HepG2 (cell line): ENCODE data around the gene PPOX. TPM values are rescaled to one million over a fixed set of nuclear protein-coding genes. Genes with fewer than 3 reads are reported as not detected.

Experiments used
- AHR ChIP-seq: IDR thresholded peaks from 2 replicates; pipeline ENCODE4 v1.6.1; 2018; ENCODE audit warnings: missing genetic modification reagents, missing compliant biosample characterization
- HNRNPH1 ChIP-seq: fragments of 200-400 bp; formaldehyde crosslinking; optimal IDR thresholded peaks from 2 replicates; pipeline ENCODE3; 2017; ENCODE audit warnings: mild to moderate bottlenecking, low read depth, low read length
- PCBP2 ChIP-seq: fragments of 200-400 bp; formaldehyde crosslinking; optimal IDR thresholded peaks from 2 replicates; pipeline ENCODE3; 2018; ENCODE audit warnings: low read length, low read depth; ENCODE audit not compliant: poor library complexity, severe bottlenecking
- PHF5A ChIP-seq: IDR thresholded peaks from one replicate; pipeline ENCODE4 v1.6.1; 2018; ENCODE audit warnings: low read depth, missing genetic modification reagents; ENCODE audit not compliant: unreplicated experiment
- PHF8 ChIP-seq: sonication (generic); formaldehyde crosslinking; IDR thresholded peaks from 2 replicates; pipeline ENCODE4 v1.5.0; 2020; ENCODE audit warnings: missing genetic modification reagents
- POGZ ChIP-seq: sonication (generic); formaldehyde crosslinking; IDR thresholded peaks from 2 replicates; pipeline ENCODE4 v1.4.0; 2020; ENCODE audit warnings: mild to moderate bottlenecking, missing genetic modification reagents
- RBAK ChIP-seq: sonication (generic); formaldehyde crosslinking; IDR thresholded peaks from 2 replicates; pipeline ENCODE4 v1.5.1; 2020; ENCODE audit warnings: mild to moderate bottlenecking, missing genetic modification reagents
- RBFOX2 ChIP-seq: fragments of 200-400 bp; formaldehyde crosslinking; IDR thresholded peaks from 2 replicates; pipeline ENCODE4 v1.6.1; 2017; ENCODE audit warnings: low read depth, mild to moderate bottlenecking, low read length
- SALL1 ChIP-seq: sonication (generic); formaldehyde crosslinking; IDR thresholded peaks from 2 replicates; pipeline ENCODE4 v1.8.0; 2022; ENCODE audit warnings: mild to moderate bottlenecking, missing genetic modification reagents
- SIX4 ChIP-seq: sonication (generic); formaldehyde crosslinking; IDR thresholded peaks from 2 replicates; pipeline ENCODE4 v1.4.0; 2020; ENCODE audit warnings: missing genetic modification reagents
- SMAD3 ChIP-seq: sonication (generic); formaldehyde crosslinking; IDR thresholded peaks from 2 replicates; pipeline ENCODE4 v1.4.0; 2020; ENCODE audit warnings: missing genetic modification reagents
- SRY ChIP-seq: sonication (generic); formaldehyde crosslinking; IDR thresholded peaks from 2 replicates; pipeline ENCODE4 v1.8.0; 2022; ENCODE audit warnings: mild to moderate bottlenecking, missing genetic modification reagents
- TP53 ChIP-seq: sonication (generic); formaldehyde crosslinking; conservative IDR thresholded peaks from 2 replicates; pipeline ENCODE4 v1.4.0; 2020; ENCODE audit warnings: missing genetic modification reagents
- XRCC5 ChIP-seq: fragments of 200-400 bp; formaldehyde crosslinking; optimal IDR thresholded peaks from 2 replicates; pipeline ENCODE3; 2017; ENCODE audit warnings: mild to moderate bottlenecking, low read length
- ZNF160 ChIP-seq: sonication (generic); formaldehyde crosslinking; IDR thresholded peaks from 2 replicates; pipeline ENCODE4 v1.8.0; 2022; ENCODE audit warnings: mild to moderate bottlenecking, inconsistent platforms, missing genetic modification reagents
- ZNF34 ChIP-seq: sonication (generic); formaldehyde crosslinking; IDR thresholded peaks from 2 replicates; pipeline ENCODE4 v1.4.0; 2020; ENCODE audit warnings: mild to moderate bottlenecking, missing genetic modification reagents, borderline replicate concordance
- ZNF354B ChIP-seq: sonication (generic); formaldehyde crosslinking; IDR thresholded peaks from 2 replicates; pipeline ENCODE4 v1.8.0; 2022; ENCODE audit warnings: mild to moderate bottlenecking, missing genetic modification reagents
- ZNF547 ChIP-seq: sonication (generic); formaldehyde crosslinking; IDR thresholded peaks from 2 replicates; pipeline ENCODE4 v1.5.1; 2020; ENCODE audit warnings: mild to moderate bottlenecking, missing genetic modification reagents
- ZNF713 ChIP-seq: sonication (generic); formaldehyde crosslinking; IDR thresholded peaks from 2 replicates; pipeline ENCODE4 v1.4.0; 2020; ENCODE audit warnings: mild to moderate bottlenecking, missing genetic modification reagents
- polyA plus RNA-seq, 8 experiments: library from polyadenylated mRNA; depleted of rRNA in 3 of 8; stranded (reverse) in 7 of 8; unstranded in 1 of 8; fragments of >200 nt; fragmentation: Illumina TruSeq in 4 of 8; extraction: Trizol in 4 of 8; gene quantifications; 2 replicates each; pipeline versions ENCODE4 v1.2.1 to v1.2.3, GENCODE V29; 2011 to 2016; ENCODE audit warnings: low read depth in 4 of 8, missing spikeins in 1 of 8, mixed read lengths in 1 of 8; ENCODE audit not compliant: insufficient read depth in 1 of 8
- total RNA-seq, 5 experiments: library from RNA; depleted of rRNA; stranded (reverse); fragments of >200 nt; fragmentation: Illumina TruSeq; extraction: Trizol; gene quantifications; 2 replicates each; pipeline ENCODE4 v1.2.3, GENCODE V29; 2016; ENCODE audit warnings: low read depth in 1 of 5
- TF ChIP-seq, protein P1 (sequence below): sonication (generic); formaldehyde crosslinking; IDR thresholded peaks from 2 replicates; pipeline ENCODE4 v1.8.0; 2022; ENCODE audit warnings: mild to moderate bottlenecking, missing genetic modification reagents, borderline replicate concordance
- TF ChIP-seq, protein P2 (sequence below): sonication (generic); formaldehyde crosslinking; IDR thresholded peaks from 2 replicates; pipeline ENCODE4 v1.4.0; 2020; ENCODE audit warnings: mild to moderate bottlenecking, missing genetic modification reagents

The PPOX gene
- total and polyA plus RNA-seq, 2 of the 13 experiments (the other 11 are each of a cell fraction or from before 2014, with no cell fraction given): 15.5 to 27.7 TPM

GRCh38 chr1:161219078-161219892 is 53.1 kb downstream of the PPOX start (continued):
- TF ChIP-seq PHF8 (CRISPR knock-in tag) (no peak), ZNF547 (no peak), SRY (CRISPR knock-in tag) (0 out of 2 replicates have a peak, but pooled peaks have one; percentile 13), SIX4 (CRISPR knock-in tag) (no peak), ZNF354B (no peak), PCBP2 (no peak), SMAD3 (CRISPR knock-in tag) (no peak), PHF5A (CRISPR knock-in tag) (no peak), AHR (CRISPR knock-in tag) (no peak), ZNF34 (CRISPR knock-in tag) (0 out of 2 replicates have a peak, but pooled peaks have one; percentile 54), HNRNPH1 (no peak), POGZ (no peak), ZNF713 (CRISPR knock-in tag) (no peak), TP53 (CRISPR knock-in tag) (0 out of 2 replicates have a peak, but pooled peaks have one; percentile 23), RBAK (CRISPR knock-in tag) (no peak), ZNF160 (no peak; the same call in 1 of the 2 replicates), SALL1 (CRISPR knock-in tag) (peak; percentile 24; the same call in 1 of the 2 replicates), RBFOX2 (no peak), XRCC5 (no peak)
- TF ChIP-seq, protein P1, sequence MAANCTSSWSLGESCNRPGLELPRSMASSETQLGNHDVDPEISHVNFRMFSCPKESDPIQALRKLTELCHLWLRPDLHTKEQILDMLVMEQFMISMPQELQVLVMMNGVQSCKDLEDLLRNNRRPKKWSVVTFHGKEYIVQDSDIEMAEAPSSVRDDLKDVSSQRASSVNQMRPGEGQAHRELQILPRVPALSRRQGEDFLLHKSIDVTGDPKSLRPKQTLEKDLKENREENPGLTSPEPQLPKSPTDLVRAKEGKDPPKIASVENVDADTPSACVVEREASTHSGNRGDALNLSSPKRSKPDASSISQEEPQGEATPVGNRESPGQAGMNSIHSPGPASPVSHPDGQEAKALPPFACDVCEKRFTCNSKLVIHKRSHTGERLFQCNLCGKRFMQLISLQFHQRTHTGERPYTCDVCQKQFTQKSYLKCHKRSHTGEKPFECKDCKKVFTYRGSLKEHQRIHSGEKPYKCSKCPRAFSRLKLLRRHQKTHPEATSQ (CRISPR knock-in tag): 0 out of 2 replicates have a peak, but pooled peaks have one; percentile 14
- TF ChIP-seq, protein P2, sequence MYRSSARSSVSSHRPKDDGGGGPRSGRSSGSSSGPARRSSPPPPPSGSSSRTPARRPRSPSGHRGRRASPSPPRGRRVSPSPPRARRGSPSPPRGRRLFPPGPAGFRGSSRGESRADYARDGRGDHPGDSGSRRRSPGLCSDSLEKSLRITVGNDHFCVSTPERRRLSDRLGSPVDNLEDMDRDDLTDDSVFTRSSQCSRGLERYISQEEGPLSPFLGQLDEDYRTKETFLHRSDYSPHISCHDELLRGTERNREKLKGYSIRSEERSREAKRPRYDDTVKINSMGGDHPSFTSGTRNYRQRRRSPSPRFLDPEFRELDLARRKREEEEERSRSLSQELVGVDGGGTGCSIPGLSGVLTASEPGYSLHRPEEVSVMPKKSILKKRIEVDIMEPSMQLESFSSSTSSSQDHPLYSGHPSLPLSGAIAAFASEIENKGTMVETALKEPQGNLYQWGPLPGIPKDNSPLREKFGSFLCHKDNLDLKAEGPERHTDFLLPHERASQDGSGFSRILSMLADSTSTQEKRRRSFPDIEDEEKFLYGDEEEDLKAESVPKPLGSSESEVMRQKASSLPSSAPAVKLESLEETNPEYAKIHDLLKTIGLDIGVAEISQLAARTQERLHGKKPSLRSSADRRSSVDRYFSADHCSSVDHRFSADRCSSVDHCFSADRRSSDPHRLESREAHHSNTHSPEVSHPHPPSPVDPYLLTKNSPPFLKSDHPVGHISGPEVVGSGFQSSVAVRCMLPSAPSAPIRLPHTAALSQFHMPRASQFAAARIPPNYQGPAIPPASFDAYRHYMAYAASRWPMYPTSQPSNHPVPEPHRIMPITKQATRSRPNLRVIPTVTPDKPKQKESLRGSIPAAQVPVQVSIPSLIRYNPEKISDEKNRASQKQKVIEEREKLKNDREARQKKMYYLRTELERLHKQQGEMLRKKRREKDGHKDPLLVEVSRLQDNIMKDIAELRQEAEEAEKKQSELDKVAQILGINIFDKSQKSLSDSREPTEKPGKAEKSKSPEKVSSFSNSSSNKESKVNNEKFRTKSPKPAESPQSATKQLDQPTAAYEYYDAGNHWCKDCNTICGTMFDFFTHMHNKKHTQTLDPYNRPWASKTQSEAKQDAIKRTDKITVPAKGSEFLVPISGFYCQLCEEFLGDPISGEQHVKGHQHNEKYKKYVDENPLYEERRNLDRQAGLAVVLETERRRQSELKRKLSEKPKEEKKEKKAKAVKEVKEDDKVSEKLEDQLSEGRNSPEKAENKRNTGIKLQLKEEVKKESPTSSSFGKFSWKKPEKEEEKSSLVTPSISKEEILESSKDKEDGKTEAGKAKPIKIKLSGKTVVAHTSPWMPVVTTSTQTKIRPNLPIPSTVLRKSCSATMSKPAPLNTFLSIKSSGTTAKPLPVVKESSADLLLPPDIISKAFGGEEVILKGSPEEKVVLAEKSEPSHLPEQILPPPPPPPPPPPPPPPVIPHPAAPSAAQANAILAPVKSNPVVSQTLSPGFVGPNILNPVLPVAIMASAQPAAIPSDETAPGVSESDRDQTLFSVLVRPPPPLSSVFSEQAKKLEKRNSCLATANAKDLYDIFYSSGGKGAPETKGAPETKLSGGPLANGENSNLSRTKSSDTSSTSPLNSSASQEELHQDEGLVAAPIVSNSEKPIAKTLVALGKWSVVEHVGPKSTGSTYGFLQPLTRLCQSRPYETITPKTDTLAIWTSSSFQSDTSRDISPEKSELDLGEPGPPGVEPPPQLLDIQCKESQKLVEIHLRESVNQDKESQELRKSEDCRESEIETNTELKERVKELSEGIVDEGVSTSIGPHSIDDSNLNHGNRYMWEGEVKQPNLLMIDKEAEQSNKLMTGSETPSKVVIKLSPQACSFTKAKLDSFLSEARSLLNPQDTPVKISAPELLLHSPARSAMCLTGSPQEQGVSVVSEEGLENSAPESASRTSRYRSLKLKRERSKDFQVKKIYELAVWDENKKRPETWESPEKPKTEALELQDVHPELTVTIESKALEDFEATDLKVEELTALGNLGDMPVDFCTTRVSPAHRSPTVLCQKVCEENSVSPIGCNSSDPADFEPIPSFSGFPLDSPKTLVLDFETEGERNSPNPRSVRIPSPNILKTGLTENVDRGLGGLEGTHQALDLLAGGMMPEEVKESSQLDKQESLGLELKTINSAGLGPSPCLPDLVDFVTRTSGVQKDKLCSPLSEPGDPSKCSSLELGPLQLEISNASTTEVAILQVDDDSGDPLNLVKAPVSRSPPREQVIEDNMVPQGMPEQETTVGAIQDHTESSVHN (CRISPR knock-in tag): no peak
